Gastrocnemius medialis (tissue), 4 donors: ENCODE data around the gene ADCY5. TPM values are rescaled to one million over a fixed set of nuclear protein-coding genes. Genes with fewer than 3 reads are reported as not detected.

ENCODE experiments used
- ATAC-seq, 2 donors: fragments of 150-250 bp; one replicate each; pipeline ENCODE4 v1.9.1; 2016
- DNase-seq, 2 donors: peaks; one replicate each; pipeline ENCODE4 v3.0.0-alpha.2; 2019
- H3K27ac ChIP-seq, 4 donors: fragments of 200-600 bp; sonication (generic); 1 replicate in 1 of 4; 2 replicates in 3 of 4; pipeline ENCODE4 v1.5.1; 2016 to 2018; ENCODE audit warnings: mild to moderate bottlenecking in 2 of 4, moderate library complexity in 1 of 4
- H3K27me3 ChIP-seq, 3 donors: fragments of 200-600 bp; sonication (generic) in 2 of 3; 1 replicate in 1 of 3; 2 replicates in 2 of 3; pipeline versions ENCODE4 v1.5.1 to v1.6.0; 2016 to 2019; ENCODE audit warnings: mild to moderate bottlenecking in 1 of 3, moderate library complexity in 1 of 3
- H3K36me3 ChIP-seq, 2 donors: fragments of 200-600 bp; sonication (generic) in 1 of 2; one replicate each; pipeline ENCODE4 v1.5.1; 2017 to 2018
- H3K4me1 ChIP-seq, 2 donors: fragments of 200-600 bp; sonication (generic) in 1 of 2; one replicate each; pipeline ENCODE4 v1.5.1; 2016 to 2017; ENCODE audit warnings: mild to moderate bottlenecking in 2 of 2
- H3K4me3 ChIP-seq, 4 donors: fragments of 200-600 bp; sonication (generic) in 3 of 4; 1 replicate in 1 of 4; 2 replicates in 3 of 4; pipeline ENCODE4 v1.5.1; 2016 to 2019; ENCODE audit warnings: mild to moderate bottlenecking in 2 of 4
- H3K9me3 ChIP-seq, 3 donors: fragments of 200-600 bp; sonication (generic) in 2 of 3; 1 replicate in 1 of 3; 2 replicates in 2 of 3; pipeline ENCODE4 v1.5.1; 2016 to 2019
- CTCF ChIP-seq, 5 experiments: fragments of 450-650 bp in 3 of 5; fragments of 200-600 bp in 2 of 5; sonication (generic) in 2 of 5; IDR thresholded peaks in 4 of 5; conservative IDR thresholded peaks in 1 of 5; 1 replicate in 4 of 5; 2 replicates in 1 of 5; pipeline ENCODE4 v1.5.1; 2016 to 2019; ENCODE audit warnings: antibody characterized with exemption in 5 of 5, mild to moderate bottlenecking in 3 of 5, moderate library complexity in 3 of 5
- POLR2A ChIP-seq, 2 donors: fragments of 450-650 bp; IDR thresholded peaks; one replicate each; pipeline ENCODE4 v1.6.1; 2017; ENCODE audit warnings: antibody characterized with exemption in 2 of 2, mild to moderate bottlenecking in 2 of 2, moderate library complexity in 2 of 2
- in situ Hi-C, 4 donors: fragments of 200-750 bp; cut with MboI; loops; one replicate each; pipeline versions ENCODE4 v1.15.0 to v1.8.0; 2017; ENCODE audit warnings: low sequenced_read_pairs in 4 of 4
- intact Hi-C: fragments of 100-400 bp; cut with DNase I; formaldehyde crosslinking; loops from one replicate; pipeline ENCODE4 v1.15.1; 2023; ENCODE audit warnings: low total_unique reads
- total RNA-seq, 4 donors: library from RNA; depleted of rRNA; stranded (reverse); fragments of >200 nt; gene quantifications; one replicate each; pipeline versions ENCODE4 v1.1.0 to v1.2.3, GENCODE V29; 2016

ADCY5 gene
- total RNA-seq: 1 to 10 TPM; 1.0 to 6.4 (median 4.3) TPM

- ATAC-seq (no peak), DNase-seq (no peak)
- intact Hi-C loops: loop anchor here (2.0 to 5.0 kb wide), 2 partner anchors 40 to 109 kb away; no protein-coding TSS in a partner anchor
- H3K36me3 ChIP-seq: no peaks in the 10 kb centered on the region
- in situ Hi-C loops: no loop called here
- H3K27me3 ChIP-seq: peaks cover 14 to 35% (median 25%) of the 10 kb centered on the region in 3 donors
- H3K4me1 ChIP-seq: peaks cover 4 to 5% of the 10 kb centered on the region in 2 donors
- H3K9me3 ChIP-seq: no peaks in the 10 kb centered on the region
- TF ChIP-seq POLR2A (IDR thresholded peaks at IDR 0.05) (no peak), CTCF (IDR thresholded peaks at IDR 0.05 in 4 of 5, conservative IDR thresholded peaks at IDR 0.05 in 1 of 5) (no peak)
- H3K27ac ChIP-seq: peak within 1 kb of the TSS; percentile 57 to 73 (median 64)
- H3K4me3 ChIP-seq: peak within 1 kb of the TSS; percentile 56 to 74 (median 64)
Observed at GRCh38 chr3:123448536-123449101, at the start of gene ADCY5. Gene ADCY5 (minus strand): TSS chr3:123449090. CDS start chr3:123448545, 545 bp downstream.

GRCh38 chr3:123493912-123494311, 45.0 kb upstream of the ADCY5 start:
- no peaks in the 10 kb centered on the region for H3K27me3 ChIP-seq
- in situ Hi-C loops (loop anchor here in 3 of 4 donors (25.0 kb wide), 1 partner anchor 157 kb away; no protein-coding TSS in a partner anchor), intact Hi-C loops (no loop called here)
- no peaks in the 10 kb centered on the region for H3K4me1 ChIP-seq
- DNase-seq (no peak), ATAC-seq (no peak)
- peaks cover 0 to 11% of the 10 kb centered on the region in 2 donors for H3K36me3 ChIP-seq
- no peaks in the 10 kb centered on the region for H3K9me3 ChIP-seq
- no peak overlapping the region for H3K27ac ChIP-seq
- no peak overlapping the region for H3K4me3 ChIP-seq
- no peak for TF ChIP-seq POLR2A (IDR thresholded peaks at IDR 0.05)
- no peak for TF ChIP-seq CTCF (IDR thresholded peaks at IDR 0.05 in 4 of 5, conservative IDR thresholded peaks at IDR 0.05 in 1 of 5)

GRCh38 chr3:123491966-123492587, 43.2 kb upstream of the ADCY5 start:
- in situ Hi-C loops (loop anchor here in 3 of 4 donors (25.0 kb wide), 1 partner anchor 155 kb away; no protein-coding TSS in a partner anchor), intact Hi-C loops (no loop called here)
- Histone ChIP-seq H3K27me3 (no peaks in the 10 kb centered on the region), H3K9me3 (no peaks in the 10 kb centered on the region), H3K4me1 (no peaks in the 10 kb centered on the region), H3K27ac (no peak overlapping the region), H3K36me3 (peaks cover 0 to 8% of the 10 kb centered on the region in 2 donors), H3K4me3 (no peak overlapping the region)
- DNase-seq: no peak
- no peak for ATAC-seq
- no peak for TF ChIP-seq POLR2A (IDR thresholded peaks at IDR 0.05)
- TF ChIP-seq CTCF (IDR thresholded peaks at IDR 0.05 in 4 of 5, conservative IDR thresholded peaks at IDR 0.05 in 1 of 5): no peak

GRCh38 chr3:123489400-123490004, 40.6 kb upstream of the ADCY5 start:
- peak; percentile 72 to 77 for ATAC-seq
- no peaks in the 10 kb centered on the region for H3K4me1 ChIP-seq

More at GRCh38 chr3:123489400-123490004, 40.6 kb upstream of the ADCY5 start:
- Histone ChIP-seq H3K9me3 (no peaks in the 10 kb centered on the region), H3K36me3 (peaks cover 0 to 3% of the 10 kb centered on the region in 2 donors), H3K4me3 (no peak overlapping the region), H3K27ac (peak overlapping the region in 1 of 4 donors; percentile 7), H3K27me3 (no peaks in the 10 kb centered on the region)
- in situ Hi-C loops: loop anchor here (5.0 to 25.0 kb wide), 2 partner anchors 152 to 162 kb away; no protein-coding TSS in a partner anchor
- DNase-seq: peak; percentile 12 to 37
- peak; percentile 57 to 86 (median 71) for TF ChIP-seq CTCF (IDR thresholded peaks at IDR 0.05 in 4 of 5, conservative IDR thresholded peaks at IDR 0.05 in 1 of 5)
- no peak for TF ChIP-seq POLR2A (IDR thresholded peaks at IDR 0.05)
- intact Hi-C loops: loop anchor here (1.0 to 2.0 kb wide), 2 partner anchors 41 to 160 kb away; partner anchors contain the start of gene ADCY5
